ENCODE data around the gene BAZ2A. TPM values are rescaled to one million over a fixed set of nuclear protein-coding genes. Genes with fewer than 3 reads are reported as not detected.

BAZ2A gene
- total RNA-seq, 1 donor from 2014 or later: 105 TPM

DNA sequence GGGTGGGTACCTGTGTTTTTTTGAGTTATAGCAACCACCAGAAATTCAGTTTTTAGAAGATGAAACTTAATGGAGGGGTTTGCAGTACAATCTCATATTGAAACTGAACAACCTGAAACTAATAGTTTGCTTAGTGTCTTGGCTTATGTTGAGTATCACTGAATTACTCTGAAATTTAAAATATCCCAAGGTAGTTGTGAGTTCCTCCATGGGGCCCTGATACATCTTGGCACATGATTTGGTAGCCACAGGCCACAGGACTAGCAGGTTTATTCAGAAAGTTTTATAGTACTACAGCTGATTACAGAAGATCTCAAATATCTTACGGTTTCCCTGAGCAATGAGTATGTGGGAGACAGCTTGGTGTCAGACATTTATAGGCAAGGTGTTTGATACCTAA is 47.6 kb upstream of the BAZ2A start:
- peak overlapping the region; percentile 34 for H3K27ac Mint-ChIP-seq (ENCODE audit: unreplicated experiment)
- H3K9me3 Mint-ChIP-seq (ENCODE audit: unreplicated experiment): no peaks in the 10 kb centered on the region
- TF ChIP-seq EZH2 (IDR thresholded peaks at IDR 0.05; ENCODE audit: insufficient read depth, low read length): no peak
- TF ChIP-seq, protein P1, sequence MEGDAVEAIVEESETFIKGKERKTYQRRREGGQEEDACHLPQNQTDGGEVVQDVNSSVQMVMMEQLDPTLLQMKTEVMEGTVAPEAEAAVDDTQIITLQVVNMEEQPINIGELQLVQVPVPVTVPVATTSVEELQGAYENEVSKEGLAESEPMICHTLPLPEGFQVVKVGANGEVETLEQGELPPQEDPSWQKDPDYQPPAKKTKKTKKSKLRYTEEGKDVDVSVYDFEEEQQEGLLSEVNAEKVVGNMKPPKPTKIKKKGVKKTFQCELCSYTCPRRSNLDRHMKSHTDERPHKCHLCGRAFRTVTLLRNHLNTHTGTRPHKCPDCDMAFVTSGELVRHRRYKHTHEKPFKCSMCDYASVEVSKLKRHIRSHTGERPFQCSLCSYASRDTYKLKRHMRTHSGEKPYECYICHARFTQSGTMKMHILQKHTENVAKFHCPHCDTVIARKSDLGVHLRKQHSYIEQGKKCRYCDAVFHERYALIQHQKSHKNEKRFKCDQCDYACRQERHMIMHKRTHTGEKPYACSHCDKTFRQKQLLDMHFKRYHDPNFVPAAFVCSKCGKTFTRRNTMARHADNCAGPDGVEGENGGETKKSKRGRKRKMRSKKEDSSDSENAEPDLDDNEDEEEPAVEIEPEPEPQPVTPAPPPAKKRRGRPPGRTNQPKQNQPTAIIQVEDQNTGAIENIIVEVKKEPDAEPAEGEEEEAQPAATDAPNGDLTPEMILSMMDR (IDR thresholded peaks at IDR 0.05; ENCODE audit: insufficient read depth, low read depth, low read length): no peak
- no peaks in the 10 kb centered on the region for H3K9me3 ChIP-seq (ENCODE audit: insufficient read depth, low read depth, low read length)
- H3K4me3 ChIP-seq (ENCODE audit: insufficient read depth, low read depth, low read length): no peak overlapping the region
- peaks cover 99% of the 10 kb centered on the region for H3K79me2 ChIP-seq (ENCODE audit: insufficient read depth, low read length)
- no peak overlapping the region for H3K27ac ChIP-seq (ENCODE audit: low read depth, low read length)
- H3K9ac ChIP-seq (ENCODE audit: low read length): no peak overlapping the region
- FAIRE-seq (no peak), DNase-seq (ENCODE audit: low read depth) (no peak)
- no peak overlapping the region for H3K4me3 Mint-ChIP-seq (ENCODE audit: unreplicated experiment)
- H3K27me3 ChIP-seq (ENCODE audit: insufficient read depth, low read length): no peaks in the 10 kb centered on the region
- H3K4me1 ChIP-seq (ENCODE audit: insufficient read depth, low read length): no peaks in the 10 kb centered on the region
- no peak overlapping the region for H2AFZ ChIP-seq (ENCODE audit: low read depth, low read length)
- H4K20me1 ChIP-seq (ENCODE audit: insufficient read depth, low read length): peaks cover 91% of the 10 kb centered on the region
- H3K4me2 ChIP-seq (ENCODE audit: low read length): no peak overlapping the region
- H3K36me3 Mint-ChIP-seq (ENCODE audit: low read depth, unreplicated experiment): peaks cover 3% of the 10 kb centered on the region
- H3K27me3 Mint-ChIP-seq (ENCODE audit: low read depth, unreplicated experiment): no peaks in the 10 kb centered on the region
- H3K4me1 Mint-ChIP-seq (ENCODE audit: low read depth, unreplicated experiment): peaks cover 2% of the 10 kb centered on the region
- peaks cover 6% of the 10 kb centered on the region for H3K36me3 ChIP-seq (ENCODE audit: insufficient read depth, low read length)

DNA sequence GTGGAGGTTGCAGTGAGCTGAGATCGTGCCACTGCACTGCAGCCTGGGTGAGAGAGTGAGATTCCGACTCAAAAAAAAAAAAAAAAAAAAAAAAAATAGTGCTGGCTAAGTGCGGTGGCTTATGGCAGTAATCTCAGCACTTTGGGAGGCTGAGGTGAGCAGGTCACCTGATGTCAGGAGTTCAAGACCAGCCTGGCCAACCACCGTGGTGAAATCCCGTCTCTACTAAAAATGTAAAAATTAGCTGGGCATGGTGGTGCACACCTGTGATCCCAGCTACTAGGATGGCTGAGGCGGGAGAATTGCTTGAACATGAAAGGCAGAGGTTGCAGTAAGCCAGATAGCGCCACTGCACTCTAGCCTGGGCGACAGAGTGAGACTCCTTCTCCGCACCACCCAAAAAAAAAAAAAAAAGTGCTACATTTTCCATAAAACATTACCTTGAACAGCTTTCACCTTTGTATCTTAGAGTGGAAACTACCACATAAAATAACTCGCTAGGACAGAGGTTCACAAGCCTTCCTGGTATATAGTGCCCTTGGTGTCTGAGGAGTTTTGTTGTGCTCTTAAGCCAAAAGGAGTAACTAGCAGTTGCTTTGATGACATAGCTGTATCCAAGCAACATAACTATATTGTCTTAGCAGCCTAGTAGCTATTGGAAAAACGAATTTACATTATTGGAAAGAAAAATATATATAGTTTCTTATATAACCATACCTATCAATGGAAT is 46.9 kb upstream of the BAZ2A start:
- Mint-ChIP-seq H3K9me3 (ENCODE audit: unreplicated experiment) (no peaks in the 10 kb centered on the region), H3K27ac (ENCODE audit: unreplicated experiment) (no peak overlapping the region), H3K27me3 (ENCODE audit: low read depth, unreplicated experiment) (no peaks in the 10 kb centered on the region), H3K36me3 (ENCODE audit: low read depth, unreplicated experiment) (peaks cover 3% of the 10 kb centered on the region), H3K4me3 (ENCODE audit: unreplicated experiment) (no peak overlapping the region), H3K4me1 (ENCODE audit: low read depth, unreplicated experiment) (peaks cover 1% of the 10 kb centered on the region)
- peaks cover 99% of the 10 kb centered on the region for H3K79me2 ChIP-seq (ENCODE audit: insufficient read depth, low read length)
- H3K4me2 ChIP-seq (ENCODE audit: low read length): no peak overlapping the region
- FAIRE-seq: no peak
- no peaks in the 10 kb centered on the region for H3K9me3 ChIP-seq (ENCODE audit: insufficient read depth, low read depth, low read length)
- no peak for DNase-seq (ENCODE audit: low read depth)
- H3K27me3 ChIP-seq (ENCODE audit: insufficient read depth, low read length): no peaks in the 10 kb centered on the region
- H3K4me3 ChIP-seq (ENCODE audit: insufficient read depth, low read depth, low read length): no peak overlapping the region
- H3K27ac ChIP-seq (ENCODE audit: low read depth, low read length): no peak overlapping the region
- peaks cover 8% of the 10 kb centered on the region for H3K36me3 ChIP-seq (ENCODE audit: insufficient read depth, low read length)
- no peak for TF ChIP-seq EZH2 (IDR thresholded peaks at IDR 0.05; ENCODE audit: insufficient read depth, low read length)
- TF ChIP-seq, protein P1 (IDR thresholded peaks at IDR 0.05; ENCODE audit: insufficient read depth, low read depth, low read length): no peak
- no peak overlapping the region for H2AFZ ChIP-seq (ENCODE audit: low read depth, low read length)
- no peaks in the 10 kb centered on the region for H3K4me1 ChIP-seq (ENCODE audit: insufficient read depth, low read length)
- H3K9ac ChIP-seq (ENCODE audit: low read length): no peak overlapping the region
- H4K20me1 ChIP-seq (ENCODE audit: insufficient read depth, low read length): peaks cover 85% of the 10 kb centered on the region

DNA sequence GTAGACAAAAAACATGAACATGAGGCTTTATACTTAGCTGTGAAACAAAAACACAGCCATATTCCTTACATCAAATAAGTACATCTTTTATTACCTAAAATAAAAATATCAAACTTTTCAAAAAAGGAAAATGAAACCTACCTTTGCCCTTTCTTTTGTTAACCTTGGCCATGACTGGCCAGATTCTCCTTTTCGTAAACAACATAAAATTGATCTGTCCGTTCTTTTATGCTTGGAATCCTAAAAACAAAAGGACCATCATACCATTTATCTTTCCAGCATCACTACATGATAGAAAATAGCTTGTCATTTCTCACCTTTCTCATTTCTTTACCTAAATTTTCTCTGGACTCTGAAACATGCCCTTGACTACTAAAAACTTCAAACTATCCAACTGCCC is 41.5 kb upstream of the BAZ2A start:
- Histone ChIP-seq H3K4me1 (ENCODE audit: insufficient read depth, low read length) (no peaks in the 10 kb centered on the region), H3K9ac (ENCODE audit: low read length) (no peak overlapping the region), H2AFZ (ENCODE audit: low read depth, low read length) (no peak overlapping the region), H4K20me1 (ENCODE audit: insufficient read depth, low read length) (peaks cover 63% of the 10 kb centered on the region), H3K36me3 (ENCODE audit: insufficient read depth, low read length) (peaks cover 44% of the 10 kb centered on the region), H3K9me3 (ENCODE audit: insufficient read depth, low read depth, low read length) (no peaks in the 10 kb centered on the region), H3K4me2 (ENCODE audit: low read length) (no peak overlapping the region), H3K27me3 (ENCODE audit: insufficient read depth, low read length) (no peaks in the 10 kb centered on the region), H3K4me3 (ENCODE audit: insufficient read depth, low read depth, low read length) (no peak overlapping the region), H3K79me2 (ENCODE audit: insufficient read depth, low read length) (peaks cover 91% of the 10 kb centered on the region), H3K27ac (ENCODE audit: low read depth, low read length) (no peak overlapping the region)
- no peaks in the 10 kb centered on the region for H3K9me3 Mint-ChIP-seq (ENCODE audit: unreplicated experiment)
- H3K27me3 Mint-ChIP-seq (ENCODE audit: low read depth, unreplicated experiment): no peaks in the 10 kb centered on the region
- DNase-seq (ENCODE audit: low read depth): no peak
- H3K27ac Mint-ChIP-seq (ENCODE audit: unreplicated experiment): no peak overlapping the region
- no peaks in the 10 kb centered on the region for H3K4me1 Mint-ChIP-seq (ENCODE audit: low read depth, unreplicated experiment)
- H3K4me3 Mint-ChIP-seq (ENCODE audit: unreplicated experiment): no peak overlapping the region
- peaks cover 7% of the 10 kb centered on the region for H3K36me3 Mint-ChIP-seq (ENCODE audit: low read depth, unreplicated experiment)
- FAIRE-seq: no peak
- TF ChIP-seq EZH2 (IDR thresholded peaks at IDR 0.05; ENCODE audit: insufficient read depth, low read length): no peak

All from astrocyte (in vitro differentiated cells and primary cell).